ENCODE data around the gene PXDN. TPM values are rescaled to one million over a fixed set of nuclear protein-coding genes. Genes with fewer than 3 reads are reported as not detected.

PXDN gene
- total RNA-seq, 4 donors from 2014 or later = 9.0 to 46.2 (median 18.5) TPM

GRCh38 chr2:1586251-1586922 is 157.9 kb downstream of the PXDN start:
- no peaks in the 10 kb centered on the region for H3K36me3 ChIP-seq
- WGBS, 2 donors (ENCODE audit: low coverage in 1 of 2) = 76% methylated on average over 13 of the region's 14 CpGs; no CpG with 5 or more reads in 1 of the 2 donors
- H3K27ac ChIP-seq = no peak overlapping the region
- DNase-seq = no peak
- intact Hi-C loops (cut with DNase I; ENCODE audit: low total_unique reads) = loop anchor here (5.0 kb wide), 1 partner anchor 166 kb away; no protein-coding TSS in a partner anchor
- H3K27me3 ChIP-seq = no peaks in the 10 kb centered on the region
- in situ Hi-C loops (cut with MboI; ENCODE audit: low pct_ligation_motif_present in 1 of 4, low pct_unique_long_range_greater_than_20kb in 1 of 4, low sequenced_read_pairs in 3 of 4) = loop anchor here in 3 of 4 donors (25.0 kb wide), 2 partner anchors 151 to 176 kb away; partner anchors contain the start of gene PXDN (in 2 of the 3)
- no peak overlapping the region for H3K4me3 ChIP-seq
- peaks cover 0 to 5% (median 0%) of the 10 kb centered on the region in 4 donors for H3K4me1 ChIP-seq
- no peak for TF ChIP-seq POLR2A (IDR thresholded peaks at IDR 0.05)
- no peaks in the 10 kb centered on the region for H3K9me3 ChIP-seq

GRCh38 chr2:1585635-1586034 is 158.7 kb downstream of the PXDN start:
- TF ChIP-seq POLR2A (IDR thresholded peaks at IDR 0.05) (no peak), EP300 (IDR thresholded peaks at IDR 0.05; ENCODE audit: low read depth) (no peak), POLR2AphosphoS5 (IDR thresholded peaks at IDR 0.05) (no peak), CTCF (IDR thresholded peaks at IDR 0.05) (no peak)
- H3K27me3 ChIP-seq = no peaks in the 10 kb centered on the region
- no peaks in the 10 kb centered on the region for H3K36me3 ChIP-seq
- intact Hi-C loops (cut with DNase I; ENCODE audit: low total_unique reads) (loop anchor here (5.0 kb wide), 1 partner anchor 167 kb away; no protein-coding TSS in a partner anchor), in situ Hi-C loops (cut with MboI; ENCODE audit: low pct_ligation_motif_present in 1 of 4, low pct_unique_long_range_greater_than_20kb in 1 of 4, low sequenced_read_pairs in 3 of 4) (loop anchor here in 3 of 4 donors (25.0 kb wide), 2 partner anchors 152 to 177 kb away; partner anchors contain the start of gene PXDN (in 2 of the 3))
- WGBS, 2 donors (ENCODE audit: low coverage in 1 of 2) = 94% methylated on average over 17 of the region's 17 CpGs; no CpG with 5 or more reads in 1 of the 2 donors
- H3K27ac ChIP-seq = no peak overlapping the region
- H3K4me1 ChIP-seq = peaks cover 0 to 5% (median 0%) of the 10 kb centered on the region in 4 donors
- DNase-seq = no peak
- no peak overlapping the region for H3K4me3 ChIP-seq
- no peaks in the 10 kb centered on the region for H3K9me3 ChIP-seq

- in situ Hi-C loops (cut with MboI; ENCODE audit: low pct_ligation_motif_present in 1 of 4, low pct_unique_long_range_greater_than_20kb in 1 of 4, low sequenced_read_pairs in 3 of 4) = loop anchor here in 3 of 4 donors (25.0 kb wide), 2 partner anchors 152 to 177 kb away; partner anchors contain the start of gene PXDN (in 2 of the 3)
- Histone ChIP-seq H3K9me3 (no peaks in the 10 kb centered on the region), H3K27ac (no peak overlapping the region), H3K36me3 (no peaks in the 10 kb centered on the region), H3K4me1 (peaks cover 0 to 5% (median 0%) of the 10 kb centered on the region in 4 donors), H3K4me3 (no peak overlapping the region), H3K27me3 (no peaks in the 10 kb centered on the region)
- no peak for DNase-seq
- WGBS, 2 donors (ENCODE audit: low coverage in 1 of 2) = 85 to 91% methylated on average over 10 to 18 of the region's 18 CpGs
- no peak for TF ChIP-seq POLR2A (IDR thresholded peaks at IDR 0.05)
- no peak for TF ChIP-seq EP300 (IDR thresholded peaks at IDR 0.05; ENCODE audit: low read depth)
- TF ChIP-seq CTCF (IDR thresholded peaks at IDR 0.05) = no peak
- no peak for TF ChIP-seq POLR2AphosphoS5 (IDR thresholded peaks at IDR 0.05)
- intact Hi-C loops (cut with DNase I; ENCODE audit: low total_unique reads) = loop anchor here (5.0 kb wide), 1 partner anchor 167 kb away; no protein-coding TSS in a partner anchor
These were observed 159.4 kb downstream of the PXDN start for GRCh38 chr2:1584691-1585485.

GRCh38 chr2:1584051-1584531 is 160.2 kb downstream of the PXDN start:
- TF ChIP-seq CTCF (IDR thresholded peaks at IDR 0.05) = no peak
- no peak for TF ChIP-seq POLR2A (IDR thresholded peaks at IDR 0.05)
- no peak for TF ChIP-seq POLR2AphosphoS5 (IDR thresholded peaks at IDR 0.05)
- intact Hi-C loops (cut with DNase I; ENCODE audit: low total_unique reads) (no loop called here), in situ Hi-C loops (cut with MboI; ENCODE audit: low pct_ligation_motif_present in 1 of 4, low pct_unique_long_range_greater_than_20kb in 1 of 4, low sequenced_read_pairs in 3 of 4) (loop anchor here in 3 of 4 donors (25.0 kb wide), 2 partner anchors 153 to 178 kb away; partner anchors contain the start of gene PXDN (in 2 of the 3))

More at GRCh38 chr2:1584051-1584531, 160.2 kb downstream of the PXDN start:
- Histone ChIP-seq H3K27ac (no peak overlapping the region), H3K36me3 (no peaks in the 10 kb centered on the region), H3K27me3 (no peaks in the 10 kb centered on the region), H3K4me3 (no peak overlapping the region), H3K4me1 (peaks cover 0 to 5% (median 0%) of the 10 kb centered on the region in 4 donors), H3K9me3 (no peaks in the 10 kb centered on the region)
- no peak for DNase-seq
- 91% methylated on average over 21 of the region's 21 CpGs; no CpG with 5 or more reads in 1 of the 2 donors for WGBS, 2 donors (ENCODE audit: low coverage in 1 of 2)
